T-helper 17 cell (primary cell): Measurements from ENCODE around the gene CLDN22. TPM values are rescaled to one million over a fixed set of nuclear protein-coding genes. Genes with fewer than 3 reads are reported as not detected.

Experiments used
- ATAC-seq: fragments of 150-1000 bp; cut with Tn5 transposase; 2 replicates; pipeline ENCODE4 v1.10.0; 2021; ENCODE audit warnings: mild to moderate bottlenecking, moderate library complexity
- DNase-seq, 3 donors: peaks; one replicate each; pipeline versions ENCODE4 v3.0.0 to v3.0.0-alpha.2; 2020 to 2021
- H3K9me3 ChIP-seq: one replicate; pipeline ENCODE4 v1.7.0; 2013; ENCODE audit warnings: low read length, mild to moderate bottlenecking; ENCODE audit not compliant: control insufficient read depth, poor library complexity, severe bottlenecking
- H3K27ac Mint-ChIP-seq: one replicate; pipeline ENCODE4 v1.8.0; 2022; ENCODE audit warnings: mild to moderate bottlenecking, moderate library complexity, mixed read lengths
- H3K27me3 Mint-ChIP-seq: one replicate; pipeline ENCODE4 v1.8.0; 2022; ENCODE audit warnings: mixed read lengths
- H3K36me3 Mint-ChIP-seq: one replicate; pipeline ENCODE4 v1.8.0; 2022; ENCODE audit warnings: low read depth, mixed read lengths
- H3K4me1 Mint-ChIP-seq: one replicate; pipeline ENCODE4 v1.8.0; 2022; ENCODE audit warnings: mild to moderate bottlenecking, mixed read lengths
- H3K4me3 Mint-ChIP-seq: one replicate; pipeline ENCODE4 v1.8.0; 2022; ENCODE audit warnings: mild to moderate bottlenecking, moderate library complexity, mixed read lengths
- total RNA-seq, 4 donors: library from RNA in 2 of 4; stranded (reverse) in 2 of 4; gene quantifications; one replicate each; pipeline ENCODE4 v1.2.3 and lab custom pipeline; 2022 to 2026

CLDN22 gene
- total RNA-seq = not detected
- total RNA-seq (lab: John Stamatoyannopoulos, UW) = 0 reads per million in 2 donors

DNA sequence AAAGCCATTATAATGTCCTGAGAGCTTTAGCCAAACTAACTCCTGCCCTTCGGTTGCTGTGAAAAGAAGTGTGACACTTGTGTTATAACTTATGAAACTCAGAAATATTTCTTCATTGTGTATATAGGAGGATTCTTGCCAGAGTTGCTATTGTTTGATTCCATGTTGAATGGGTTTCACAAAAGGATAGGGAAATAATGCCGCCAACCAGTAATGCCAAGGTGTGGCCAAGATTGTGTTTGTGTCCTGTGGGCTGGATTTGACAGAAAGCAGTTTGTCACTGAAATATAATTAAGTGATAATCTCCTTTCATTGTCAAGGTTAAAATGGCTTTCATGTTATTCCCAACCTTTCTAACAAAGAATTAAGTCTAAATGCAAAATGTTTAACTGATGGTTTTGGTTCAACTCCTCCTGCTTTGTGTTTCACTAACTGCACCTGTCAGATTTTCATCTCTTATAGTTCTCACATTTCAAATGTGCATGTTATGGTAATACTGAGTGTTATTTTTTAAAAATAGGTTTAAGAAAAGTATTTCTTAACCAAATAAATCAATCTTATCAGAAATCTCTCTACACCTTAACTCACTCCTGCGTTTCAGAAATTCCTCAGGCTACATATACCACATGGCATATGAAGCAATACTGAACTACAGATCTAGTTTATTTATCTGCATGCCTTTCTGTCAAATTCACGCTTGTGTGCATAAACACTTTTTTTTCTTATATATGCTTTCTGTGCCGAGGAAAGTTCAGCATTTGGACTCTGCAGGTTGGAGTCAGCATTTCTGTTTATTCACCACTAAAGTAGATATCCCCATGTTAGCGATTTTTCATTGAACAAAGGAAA lies at the start of gene CLDN22:
CLDN22 (minus strand) TSS at position 66 of the 849 bp plus-strand sequence; CDS start at position 8, 58 bp downstream.
- DNase-seq = no peak
- peaks cover 19% of the 10 kb centered on the region for H3K4me1 Mint-ChIP-seq
- H3K4me3 Mint-ChIP-seq = peak within 1 kb of the TSS; percentile 55

DNA sequence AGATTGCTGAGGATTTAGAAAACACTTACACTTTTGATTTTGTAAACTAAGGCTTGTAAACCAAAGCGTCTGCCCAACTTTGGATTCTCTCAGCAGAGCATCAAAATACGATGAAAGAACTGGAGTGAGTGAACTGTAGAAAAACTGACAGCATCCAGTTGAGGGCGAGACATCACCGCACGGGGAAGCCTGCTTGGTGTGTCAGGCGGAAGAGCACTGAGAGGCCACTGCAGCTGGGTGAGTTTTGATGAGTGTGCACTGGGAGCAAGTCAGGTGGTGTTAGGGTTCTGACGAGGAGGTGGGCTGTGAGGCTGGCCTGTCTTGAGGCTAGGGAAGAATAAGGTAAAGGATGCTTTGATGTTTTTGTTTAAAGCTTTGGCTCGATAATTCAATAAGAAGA lies 49.0 kb upstream of the CLDN22 start:
- H3K9me3 ChIP-seq = no peaks in the 10 kb centered on the region
- Mint-ChIP-seq H3K27me3 (peaks cover 8% of the 10 kb centered on the region), H3K27ac (no peak overlapping the region), H3K4me1 (no peaks in the 10 kb centered on the region), H3K4me3 (no peak overlapping the region), H3K36me3 (no peaks in the 10 kb centered on the region)
- no peak for DNase-seq
- no peak for ATAC-seq

More for the DNA sequence above, at the start of gene CLDN22:
- H3K9me3 ChIP-seq = no peaks in the 10 kb centered on the region
- H3K36me3 Mint-ChIP-seq = no peaks in the 10 kb centered on the region
- peak within 1 kb of the TSS; percentile 89 for H3K27ac Mint-ChIP-seq
- ATAC-seq = no peak
- no peaks in the 10 kb centered on the region for H3K27me3 Mint-ChIP-seq

DNA sequence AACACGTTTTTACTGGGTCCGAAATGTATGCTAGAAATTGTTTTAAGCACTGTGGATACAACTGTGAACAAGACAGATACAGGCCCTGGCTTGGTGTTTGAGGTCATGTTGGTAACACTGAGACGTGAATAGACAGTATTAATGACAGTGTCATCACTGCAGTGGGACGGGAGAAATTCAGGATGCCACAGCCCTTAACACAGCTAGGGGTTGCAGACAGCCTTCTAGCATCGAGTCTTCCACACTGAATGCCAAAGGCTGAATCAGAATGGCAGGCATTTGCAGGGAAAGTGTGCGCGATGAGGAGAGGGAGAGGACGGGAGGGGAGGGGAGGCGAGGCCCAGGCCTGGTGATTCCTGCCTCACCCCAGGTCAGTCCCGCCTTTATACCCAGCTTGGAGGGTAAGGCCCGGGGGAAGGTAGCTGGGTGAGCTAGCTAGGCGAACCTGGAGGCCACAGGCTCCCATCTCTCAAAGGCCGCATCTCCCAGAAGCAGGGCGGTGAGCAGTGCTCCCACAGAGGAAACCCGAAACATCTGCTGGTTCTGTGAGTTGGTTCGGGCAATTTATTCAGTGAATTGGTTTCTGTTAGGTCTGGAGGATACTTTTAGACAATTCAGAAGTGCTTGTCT lies 46.2 kb upstream of the CLDN22 start:
- Mint-ChIP-seq H3K27me3 (peaks cover 8% of the 10 kb centered on the region), H3K27ac (no peak overlapping the region), H3K4me3 (no peak overlapping the region), H3K36me3 (peaks cover 2% of the 10 kb centered on the region), H3K4me1 (no peaks in the 10 kb centered on the region)
- no peaks in the 10 kb centered on the region for H3K9me3 ChIP-seq
- DNase-seq = no peak
- ATAC-seq = no peak

GRCh38 chr4:183364025-183364424 lies 43.9 kb upstream of the CLDN22 start:
- H3K36me3 Mint-ChIP-seq = peaks cover 2% of the 10 kb centered on the region
- H3K4me3 Mint-ChIP-seq = no peak overlapping the region
- peaks cover 8% of the 10 kb centered on the region for H3K27me3 Mint-ChIP-seq
- DNase-seq (no peak), ATAC-seq (no peak)
- H3K9me3 ChIP-seq = no peaks in the 10 kb centered on the region
- H3K4me1 Mint-ChIP-seq = no peaks in the 10 kb centered on the region
- H3K27ac Mint-ChIP-seq = no peak overlapping the region

- peaks cover 2% of the 10 kb centered on the region for H3K36me3 Mint-ChIP-seq
- H3K27me3 Mint-ChIP-seq = peaks cover 11% of the 10 kb centered on the region
- no peaks in the 10 kb centered on the region for H3K9me3 ChIP-seq
- no peak for ATAC-seq
- no peaks in the 10 kb centered on the region for H3K4me1 Mint-ChIP-seq
- H3K27ac Mint-ChIP-seq = no peak overlapping the region
- H3K4me3 Mint-ChIP-seq = no peak overlapping the region
- no peak for DNase-seq
Measured at GRCh38 chr4:183362916-183363542, 43.0 kb upstream of the CLDN22 start.

DNA sequence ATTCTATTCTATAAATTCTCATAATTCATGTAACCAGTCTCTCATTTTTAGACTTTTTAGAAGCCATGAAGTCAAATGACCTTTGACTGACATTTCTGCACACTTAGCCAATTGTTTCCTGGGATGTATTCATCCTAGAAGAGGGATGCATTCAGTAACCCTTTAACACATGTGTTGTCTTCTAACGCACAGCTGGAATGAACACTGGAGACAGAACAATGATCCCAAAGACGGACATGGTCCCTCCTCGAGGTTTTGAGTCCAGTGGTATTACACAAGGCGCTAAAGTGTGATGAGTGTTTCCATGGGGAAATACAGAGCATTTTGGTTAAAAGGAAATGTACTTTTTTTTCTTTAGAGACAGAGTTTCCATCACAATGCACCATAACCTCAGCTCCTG lies 42.0 kb upstream of the CLDN22 start:
- ATAC-seq (no peak), DNase-seq (no peak)
- no peak overlapping the region for H3K27ac Mint-ChIP-seq
- H3K36me3 Mint-ChIP-seq = peaks cover 2% of the 10 kb centered on the region
- peaks cover 17% of the 10 kb centered on the region for H3K27me3 Mint-ChIP-seq
- no peaks in the 10 kb centered on the region for H3K9me3 ChIP-seq
- H3K4me3 Mint-ChIP-seq = no peak overlapping the region
- H3K4me1 Mint-ChIP-seq = no peaks in the 10 kb centered on the region

DNA sequence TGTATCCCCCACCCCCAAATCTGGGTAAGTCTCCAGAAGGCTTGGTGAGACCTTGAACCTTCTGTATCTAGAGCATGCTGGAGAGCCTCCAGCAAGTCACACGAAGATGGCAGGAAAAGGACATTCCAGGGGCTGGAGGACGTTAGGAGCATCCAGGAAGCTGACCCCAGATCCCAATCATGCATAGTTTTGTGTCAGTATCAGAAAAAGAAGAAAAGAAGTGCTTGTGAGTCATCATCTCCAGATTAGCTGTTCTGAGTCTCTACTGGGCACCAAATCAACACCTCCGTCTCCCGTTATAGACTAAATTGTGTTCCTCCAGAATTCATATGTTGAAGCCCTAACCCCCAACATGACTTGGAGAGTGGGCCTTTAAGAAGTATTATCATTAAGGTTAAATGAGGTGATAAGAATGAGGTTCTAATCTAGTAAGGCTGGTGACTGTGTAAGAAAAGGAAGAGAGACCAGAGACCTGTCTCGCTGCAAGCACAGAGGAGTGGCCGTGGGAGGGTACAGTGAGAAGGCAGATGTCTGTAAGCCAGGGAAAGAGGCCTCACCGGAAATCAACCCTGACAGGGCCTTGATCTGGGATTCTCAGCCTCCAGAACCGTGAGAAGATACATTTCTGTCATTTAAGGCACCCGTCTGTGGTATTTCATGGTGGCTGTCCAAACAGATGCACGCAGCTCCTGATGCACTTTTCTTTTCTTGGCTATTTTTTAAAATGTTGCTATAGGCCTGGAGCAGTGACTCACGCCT lies 40.3 kb upstream of the CLDN22 start:
- ATAC-seq (no peak), DNase-seq (no peak)
- Mint-ChIP-seq H3K4me3 (no peak overlapping the region), H3K4me1 (peaks cover 4% of the 10 kb centered on the region), H3K27me3 (peaks cover 18% of the 10 kb centered on the region), H3K27ac (no peak overlapping the region), H3K36me3 (peaks cover 2% of the 10 kb centered on the region)
- no peaks in the 10 kb centered on the region for H3K9me3 ChIP-seq

- Mint-ChIP-seq H3K27ac (no peak overlapping the region), H3K27me3 (peaks cover 16% of the 10 kb centered on the region)
Measured at GRCh38 chr4:183358215-183358755, 38.2 kb upstream of the CLDN22 start.

GRCh38 chr4:183356931-183357675 lies 37.0 kb upstream of the CLDN22 start:
- ATAC-seq = no peak
- H3K27me3 Mint-ChIP-seq = peaks cover 16% of the 10 kb centered on the region
- H3K36me3 Mint-ChIP-seq = no peaks in the 10 kb centered on the region

More at GRCh38 chr4:183358215-183358755, 38.2 kb upstream of the CLDN22 start:
- DNase-seq (no peak), ATAC-seq (no peak)
- no peak overlapping the region for H3K4me3 Mint-ChIP-seq
- peaks cover 2% of the 10 kb centered on the region for H3K36me3 Mint-ChIP-seq
- no peaks in the 10 kb centered on the region for H3K9me3 ChIP-seq
- H3K4me1 Mint-ChIP-seq = peaks cover 4% of the 10 kb centered on the region

DNA sequence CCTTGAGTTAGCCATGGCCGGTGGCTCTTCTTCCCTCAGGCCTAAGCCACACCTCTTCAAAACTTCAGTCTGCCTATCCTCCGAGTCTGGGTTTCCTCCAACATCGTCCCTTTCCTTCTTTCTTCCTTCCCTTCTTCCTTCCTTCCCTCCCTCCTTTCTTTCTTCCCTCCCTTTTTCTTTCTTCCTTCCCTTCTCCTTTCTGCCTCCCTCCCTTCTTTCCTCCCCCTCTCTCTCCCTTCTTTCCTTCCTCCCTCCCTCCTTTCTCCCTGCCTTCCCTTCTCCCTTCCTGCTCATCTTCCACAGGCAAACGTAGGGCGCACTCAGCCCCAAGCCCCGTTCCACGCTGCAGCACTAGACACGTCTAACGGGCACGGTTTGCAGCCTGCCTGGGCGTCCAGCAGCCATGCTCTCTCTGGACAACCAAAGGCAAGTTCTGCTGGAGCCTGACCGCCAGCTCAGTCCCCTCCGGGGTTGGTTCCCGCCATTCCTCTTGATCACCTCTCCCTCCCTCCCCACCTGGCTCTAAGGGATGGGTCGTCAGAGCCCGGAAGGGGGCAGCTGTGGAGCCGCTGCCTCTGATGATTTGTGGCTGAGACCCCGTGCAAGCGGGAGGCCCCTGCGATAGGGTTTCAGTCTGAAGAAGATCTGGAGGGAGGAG lies 36.2 kb upstream of the CLDN22 start:
- H3K4me1 Mint-ChIP-seq = peaks cover 6% of the 10 kb centered on the region
- no peak overlapping the region for H3K4me3 Mint-ChIP-seq
- ATAC-seq (no peak), DNase-seq (no peak)
- H3K27ac Mint-ChIP-seq = no peak overlapping the region
- H3K36me3 Mint-ChIP-seq = no peaks in the 10 kb centered on the region
- H3K9me3 ChIP-seq = no peaks in the 10 kb centered on the region
- H3K27me3 Mint-ChIP-seq = peaks cover 16% of the 10 kb centered on the region

More at GRCh38 chr4:183356931-183357675, 37.0 kb upstream of the CLDN22 start:
- H3K27ac Mint-ChIP-seq = no peak overlapping the region
- no peak overlapping the region for H3K4me3 Mint-ChIP-seq
- no peaks in the 10 kb centered on the region for H3K9me3 ChIP-seq
- DNase-seq = no peak
- peaks cover 4% of the 10 kb centered on the region for H3K4me1 Mint-ChIP-seq

GRCh38 chr4:183355405-183355804 lies 35.3 kb upstream of the CLDN22 start:
- no peaks in the 10 kb centered on the region for H3K36me3 Mint-ChIP-seq
- H3K27ac Mint-ChIP-seq = no peak overlapping the region
- H3K9me3 ChIP-seq = no peaks in the 10 kb centered on the region
- DNase-seq (no peak), ATAC-seq (no peak)
- peaks cover 6% of the 10 kb centered on the region for H3K4me1 Mint-ChIP-seq
- H3K4me3 Mint-ChIP-seq = no peak overlapping the region
- peaks cover 21% of the 10 kb centered on the region for H3K27me3 Mint-ChIP-seq

DNA sequence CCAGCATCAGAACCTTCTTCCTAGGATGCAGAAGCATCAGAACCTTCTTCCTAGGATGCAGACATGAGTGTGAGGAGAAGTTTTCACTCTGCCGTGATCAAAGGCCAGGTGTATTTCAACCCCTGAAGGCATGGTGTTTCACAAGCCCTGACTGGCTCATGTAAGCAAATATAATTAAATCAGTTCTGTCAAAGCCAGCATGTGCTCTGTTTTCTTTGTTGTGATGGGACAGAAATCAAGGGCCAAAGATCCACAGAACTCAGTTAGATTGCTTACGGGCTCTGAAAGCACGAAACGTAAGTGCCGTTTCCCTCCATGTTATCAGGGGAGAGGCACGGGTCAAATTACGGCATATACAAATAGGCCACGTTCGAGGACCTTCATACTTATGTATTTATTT lies 34.1 kb upstream of the CLDN22 start:
- no peak for ATAC-seq
- H3K27ac Mint-ChIP-seq = no peak overlapping the region
- no peak for DNase-seq
- H3K4me1 Mint-ChIP-seq = peaks cover 6% of the 10 kb centered on the region
- no peaks in the 10 kb centered on the region for H3K9me3 ChIP-seq
- no peaks in the 10 kb centered on the region for H3K36me3 Mint-ChIP-seq
- H3K4me3 Mint-ChIP-seq = no peak overlapping the region
- H3K27me3 Mint-ChIP-seq = peaks cover 22% of the 10 kb centered on the region
